GM21390 (cell line): ENCODE measurements around the gene ALPL.
A peak's percentile ranks its signal among the peaks of the same experiment; 100 is the strongest.
"Not testable (repeated sequence)": the region's sequence is repeated elsewhere in the genome, so short reads cannot be mapped to it uniquely, and the experiment has no call there.

Experiments
- ATAC-seq: cut with Tn5 transposase; IDR thresholded peaks from one replicate; pipeline ENCODE4 v1.9.1; 2021; ENCODE audit not compliant: unreplicated experiment

ALPL gene

DNA sequence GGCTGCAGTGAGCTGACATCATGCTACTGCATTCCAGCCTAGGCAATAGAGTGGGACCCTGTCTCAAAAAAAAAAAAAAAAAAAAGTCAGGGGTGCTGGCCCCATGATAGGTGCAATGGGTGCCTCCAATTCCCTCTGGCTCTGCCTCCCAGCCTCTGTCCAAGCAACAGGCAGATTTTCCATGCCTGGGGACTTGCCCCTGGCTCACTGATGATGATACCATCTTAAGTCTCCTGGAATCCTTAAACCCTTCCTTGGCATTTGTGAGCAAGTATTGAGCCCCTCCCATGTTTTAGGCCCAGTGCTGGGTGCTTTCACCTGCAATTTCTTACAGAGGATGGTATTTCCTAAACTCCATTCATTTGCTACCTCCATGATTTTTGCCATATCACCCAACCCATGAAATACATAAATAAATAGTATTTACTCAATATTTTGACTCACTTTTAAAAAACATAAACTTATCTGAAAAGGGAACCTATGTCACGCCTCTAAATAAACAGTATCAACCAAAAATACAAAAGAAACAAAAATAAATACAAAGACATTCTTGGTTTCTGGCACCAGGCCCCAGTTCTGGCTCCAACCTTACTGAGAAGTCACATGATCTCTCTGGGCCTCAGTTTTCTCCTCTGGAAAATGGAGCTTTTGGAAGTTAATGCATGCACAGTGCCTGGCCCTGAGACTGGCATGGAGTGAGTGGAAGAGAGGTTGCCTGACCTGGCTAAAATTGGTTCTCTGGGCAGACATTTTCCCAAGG is 1.5 kb upstream of the ALPL start:
- ATAC-seq: no peak

DNA sequence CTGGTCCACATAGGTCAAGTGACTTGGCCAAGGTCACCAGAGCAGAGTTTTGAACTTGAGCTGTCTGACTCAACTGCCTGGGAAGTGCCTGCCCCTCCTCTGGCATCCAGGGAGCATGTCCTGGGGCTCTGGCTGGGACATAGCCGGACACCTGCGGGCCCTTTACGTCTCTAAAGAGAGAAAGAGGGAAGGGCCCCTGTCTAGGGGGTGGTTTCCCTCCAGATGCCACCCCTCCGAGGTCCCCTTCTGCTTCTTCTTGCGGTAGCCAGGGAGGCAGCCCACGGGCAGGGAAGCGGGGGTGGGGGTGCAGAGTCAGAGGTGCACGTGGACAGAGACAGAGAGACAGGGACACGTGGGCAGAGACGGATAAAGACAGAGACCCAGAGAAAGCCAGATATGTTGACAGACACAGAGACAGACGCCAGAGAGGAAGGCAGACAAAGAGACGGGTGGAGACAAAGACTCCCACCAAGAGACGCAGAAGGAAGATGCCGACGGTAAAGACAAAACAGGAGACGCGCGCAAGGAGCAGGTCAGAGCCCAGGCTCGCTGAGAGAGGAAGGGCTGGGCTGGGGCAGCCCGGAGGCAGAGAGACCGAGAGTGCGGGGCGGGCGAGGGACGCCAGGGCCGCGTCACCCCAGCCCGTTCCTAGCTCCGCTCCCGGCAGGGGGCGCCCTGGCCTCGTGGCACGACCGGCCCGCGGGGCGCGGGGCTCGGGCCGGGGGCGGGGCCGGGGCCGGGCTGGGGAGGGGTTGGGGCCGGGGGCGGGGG is 458 bp upstream of the ALPL start:
- ATAC-seq: no peak

DNA sequence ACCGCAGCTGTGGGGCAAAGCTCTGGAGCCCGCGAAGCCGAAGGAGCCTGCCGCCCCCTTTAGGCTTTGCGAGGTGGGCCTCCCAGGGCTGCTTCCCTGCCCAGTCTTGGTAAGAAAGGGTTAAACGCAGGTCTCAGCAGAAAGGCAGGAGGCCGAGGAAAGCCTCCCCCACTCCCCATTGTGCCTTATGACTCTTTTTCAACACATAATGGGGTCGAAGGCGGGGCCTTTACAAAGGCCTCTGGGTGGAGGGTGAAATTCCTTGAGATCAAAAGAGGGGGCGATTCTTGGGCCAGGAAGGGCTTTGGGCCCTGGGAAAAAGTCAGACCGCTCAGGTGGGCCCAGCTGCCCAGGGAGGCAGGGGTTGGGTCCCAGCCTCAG is 880 bp downstream of the ALPL start:
- ATAC-seq: no peak

DNA sequence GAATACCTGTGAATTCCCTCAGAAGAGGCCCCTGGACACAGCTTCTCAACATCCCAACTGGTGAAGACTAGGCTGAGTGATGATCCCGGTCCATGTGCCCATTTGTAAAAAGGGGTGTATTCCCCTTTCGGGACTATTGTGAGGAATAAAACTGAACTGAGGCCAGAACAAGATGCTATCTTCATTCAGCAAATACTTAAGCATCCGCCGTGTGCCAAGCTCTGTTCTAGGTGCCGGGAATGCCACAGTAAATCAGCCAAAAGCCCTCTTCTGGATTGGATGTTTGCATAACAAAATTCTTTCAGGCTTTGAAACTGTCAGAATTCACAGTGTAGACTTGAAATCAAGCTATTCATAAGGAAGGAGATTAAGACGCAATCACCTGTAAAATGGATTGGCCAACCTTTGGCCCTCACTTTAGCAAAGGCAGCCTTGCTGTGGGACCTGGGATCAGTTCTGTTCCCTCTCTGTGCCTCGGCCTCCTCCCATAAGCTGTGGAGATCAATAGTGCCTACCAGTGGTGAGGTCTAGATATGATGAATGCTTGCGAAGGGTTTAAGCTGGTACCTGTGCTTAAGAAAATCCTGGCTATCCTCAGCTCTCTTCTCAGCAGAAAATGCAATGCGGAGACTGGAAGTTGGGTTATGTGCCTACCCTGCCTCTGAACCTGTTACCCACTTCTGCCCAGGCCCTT is 1.8 kb downstream of the ALPL start:
- no peak for ATAC-seq

DNA sequence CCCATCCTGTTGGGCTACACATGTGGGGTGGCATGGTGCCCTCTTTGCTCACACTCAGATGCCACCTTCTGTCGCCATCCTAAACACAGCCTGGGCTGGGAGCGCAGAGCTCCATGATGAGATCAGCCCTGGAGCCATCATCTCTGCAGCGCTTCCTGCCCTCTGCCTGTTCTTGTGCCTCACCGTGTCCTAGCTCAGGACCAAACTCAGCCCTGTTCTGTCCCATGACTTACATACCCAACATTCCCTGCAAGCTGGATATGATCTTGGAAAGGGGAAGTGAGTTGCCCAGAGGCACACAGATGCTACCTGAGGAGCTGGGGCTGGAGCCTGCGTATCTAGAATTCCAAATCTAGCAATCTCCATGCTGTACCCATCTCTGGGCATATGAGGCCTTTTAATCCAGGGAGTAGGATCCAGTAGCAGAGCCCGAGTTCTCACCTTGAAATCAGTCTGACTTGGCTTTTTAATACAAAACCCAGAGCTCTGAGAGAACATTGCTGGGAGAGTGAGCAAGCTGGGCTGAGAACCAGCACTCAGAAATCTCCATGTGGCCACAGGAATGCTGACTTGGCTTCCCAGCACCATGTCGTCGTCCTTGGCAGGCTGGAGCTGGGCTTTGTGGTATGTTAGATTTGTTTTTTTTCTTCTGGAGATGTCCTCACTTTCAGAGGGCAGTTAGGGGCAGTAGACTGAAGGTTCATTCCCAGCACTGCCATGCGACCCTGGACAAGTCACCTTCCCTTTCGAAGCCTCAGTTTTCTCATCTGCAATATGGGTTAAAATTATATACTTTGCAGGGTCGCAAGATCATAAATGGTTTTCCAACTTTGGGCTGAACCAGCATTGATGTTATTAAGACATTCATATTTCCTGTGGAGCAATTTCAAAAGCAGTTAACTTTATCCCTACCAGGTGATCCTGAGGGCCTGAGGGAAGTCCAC is 2.6 kb downstream of the ALPL start:
- no peak for ATAC-seq

DNA sequence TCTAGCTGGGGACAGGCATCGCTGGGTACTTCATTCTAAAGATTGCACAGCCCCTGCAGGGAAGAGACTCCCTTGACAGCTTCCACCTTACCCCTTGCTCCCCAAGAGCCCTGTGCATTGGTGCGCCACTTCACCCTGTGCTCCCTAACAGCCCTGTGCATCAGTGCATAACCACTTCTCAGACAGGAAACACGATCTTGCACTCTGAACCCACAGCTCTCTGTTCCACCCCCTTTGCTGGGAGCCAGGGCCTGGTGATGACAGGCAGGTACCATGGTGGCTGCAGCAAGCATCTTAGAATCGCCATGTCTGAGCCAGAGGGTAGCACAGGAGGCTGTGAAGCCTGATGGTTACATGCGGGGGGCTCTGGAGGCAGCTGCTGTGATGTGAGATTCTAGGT is 5.0 kb downstream of the ALPL start:
- peak; percentile 69 for ATAC-seq

DNA sequence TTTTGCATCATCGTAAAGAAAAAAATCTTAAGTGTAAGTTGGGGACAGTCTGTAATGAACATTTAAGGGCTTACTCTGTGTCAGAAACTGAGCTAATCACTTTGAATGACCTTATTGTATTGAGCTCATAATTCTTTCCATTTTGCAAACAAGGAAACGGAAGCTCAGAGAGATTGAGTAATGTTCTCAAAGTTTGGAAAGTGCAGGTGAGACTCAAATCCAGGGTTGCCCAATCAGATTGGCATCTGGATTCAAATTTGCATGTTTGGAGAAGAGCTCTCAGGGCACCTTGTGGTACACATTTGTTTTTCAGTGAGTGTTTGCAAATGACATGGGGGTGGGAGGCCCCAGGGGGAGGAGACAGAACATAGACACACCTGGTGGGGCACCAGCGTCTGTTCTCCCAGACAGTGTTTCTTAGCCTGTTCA is 8.0 kb downstream of the ALPL start:
- no peak for ATAC-seq

DNA sequence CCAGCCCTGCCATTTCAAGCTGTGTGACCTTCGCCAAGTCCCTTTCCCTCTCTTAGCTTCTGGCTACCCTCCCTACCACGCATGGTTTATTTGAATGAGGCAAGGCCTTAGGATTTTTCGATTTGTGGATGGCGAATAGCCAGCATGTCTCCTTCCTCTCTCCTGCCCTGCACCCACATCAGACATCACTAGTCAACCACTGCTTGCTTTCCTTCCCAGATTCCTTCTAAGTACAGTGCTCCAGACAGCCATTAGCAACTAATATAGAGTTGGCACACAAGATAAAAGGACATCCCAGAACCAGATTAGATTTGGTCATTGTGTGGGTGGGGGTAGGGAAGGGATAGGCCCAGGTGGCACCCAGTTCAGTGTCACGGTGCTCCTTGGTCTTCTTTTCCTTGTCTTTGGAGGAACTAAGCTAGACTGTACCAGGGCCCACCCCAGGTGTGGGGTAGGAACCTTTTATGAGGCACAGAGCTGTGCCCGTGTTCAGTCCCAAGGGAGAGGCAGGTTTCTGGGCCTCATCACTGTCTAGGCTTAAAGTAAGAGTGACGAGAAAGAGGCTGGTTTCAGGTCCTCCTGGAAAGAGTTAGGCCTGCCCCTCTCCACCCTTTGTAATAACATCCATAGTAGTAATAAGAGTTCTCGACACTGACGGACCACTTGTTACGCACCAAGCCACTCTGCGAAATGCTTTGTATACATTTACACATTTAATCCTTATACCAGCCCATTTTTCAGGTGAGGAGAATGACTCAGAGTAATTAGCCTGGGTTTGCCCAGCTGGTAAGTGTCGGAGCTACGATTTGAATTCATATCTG is 8.6 kb downstream of the ALPL start:
- ATAC-seq: no peak

DNA sequence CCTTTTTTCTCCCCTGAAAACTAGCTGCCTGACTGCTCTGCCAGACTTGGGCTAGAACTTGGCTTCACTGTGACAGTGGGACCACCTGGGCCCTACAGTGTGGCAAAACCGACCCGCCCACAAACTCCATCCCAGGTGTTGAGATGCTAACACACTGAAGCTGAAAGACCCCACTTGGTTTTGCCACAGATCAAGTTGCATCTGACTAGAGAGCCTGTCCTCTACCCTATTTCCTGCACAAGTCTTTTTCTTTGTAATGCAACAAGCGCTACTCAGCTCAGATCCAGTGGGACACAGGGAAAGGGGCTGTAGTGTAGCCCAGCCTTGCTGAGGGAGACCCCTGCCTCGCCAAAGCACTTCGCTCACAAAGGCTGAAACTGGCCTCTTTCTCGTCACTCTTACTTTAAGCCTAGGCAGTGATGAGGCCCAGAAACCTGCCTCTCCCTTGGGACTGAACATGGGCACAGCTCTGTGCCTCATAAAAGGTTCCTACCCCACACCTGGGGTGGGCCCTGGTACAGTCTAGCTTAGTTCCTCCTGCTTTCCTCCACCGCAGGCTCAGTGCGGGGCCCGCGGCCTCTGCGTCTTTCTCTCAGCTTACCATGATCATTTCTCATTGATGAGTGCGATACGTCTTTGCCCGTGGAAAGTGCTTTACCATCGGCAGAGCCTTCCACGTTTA is 9.7 kb downstream of the ALPL start:
- ATAC-seq: no peak

DNA sequence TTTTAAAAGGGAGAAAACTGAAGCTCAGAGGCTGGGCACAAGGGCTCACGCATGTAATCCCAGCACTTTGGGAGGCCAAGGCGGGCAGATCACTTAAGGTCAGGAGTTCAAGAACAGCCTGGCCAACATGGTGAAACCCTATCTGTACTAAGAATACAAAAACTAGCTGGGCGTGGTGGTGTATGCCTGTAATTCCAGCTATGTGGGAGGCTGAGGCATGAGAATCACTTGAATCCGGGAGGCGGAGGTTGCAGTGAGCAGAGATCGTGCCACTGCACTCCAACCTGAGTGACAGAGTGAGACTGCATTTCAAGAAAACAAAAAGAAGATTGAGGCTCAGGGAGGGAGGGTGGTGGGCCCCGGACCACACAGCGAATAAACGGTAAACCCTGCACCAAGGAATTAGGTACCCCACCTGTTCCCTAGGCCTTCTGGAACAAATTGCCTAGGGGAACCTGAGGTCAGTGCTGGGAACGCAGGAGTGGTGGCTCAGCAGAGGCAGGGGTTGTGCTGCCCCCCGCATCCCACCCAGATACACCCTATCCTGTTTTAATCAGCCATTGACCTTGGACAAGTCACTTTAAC is 10.4 kb downstream of the ALPL start:
- ATAC-seq: not testable (repeated sequence)

DNA sequence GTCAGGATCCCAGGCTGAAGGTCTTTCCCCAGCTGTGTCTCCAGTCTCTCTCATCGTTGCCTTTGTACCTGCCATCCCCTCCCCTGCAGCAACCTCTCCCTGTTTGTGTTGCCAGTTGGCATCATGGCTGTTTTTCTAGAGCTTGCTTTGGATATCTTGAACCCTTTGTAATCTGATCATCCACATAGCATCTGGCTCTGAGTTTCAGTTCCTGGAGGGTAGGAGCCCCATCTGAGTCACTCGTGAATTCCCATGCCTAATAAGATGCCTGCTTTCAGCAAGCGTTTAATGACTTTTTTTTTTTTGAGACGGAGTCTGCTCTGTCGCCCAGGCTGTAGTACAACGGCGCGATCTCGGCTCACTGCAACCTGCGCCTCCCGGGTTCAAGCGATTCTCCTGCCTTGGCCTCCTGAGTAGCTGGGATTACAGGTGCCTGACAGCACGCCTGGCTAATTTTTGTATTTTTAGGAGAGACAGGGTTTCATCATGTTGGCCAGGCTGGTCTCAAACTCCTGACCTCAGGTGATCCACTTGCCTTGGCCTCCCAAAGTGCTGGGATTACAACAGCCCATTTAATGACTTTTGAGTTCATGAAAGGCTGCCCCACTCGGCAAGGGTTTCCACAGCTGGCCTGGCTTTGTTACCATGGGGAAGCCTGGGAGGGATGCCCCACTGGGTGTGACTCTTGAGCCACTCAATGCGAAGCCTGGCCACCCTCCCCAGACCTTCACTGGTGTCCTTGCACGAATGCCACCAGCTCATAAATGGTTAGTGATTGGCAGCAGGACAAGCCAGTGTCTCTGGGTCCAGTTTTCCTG is 11.9 kb downstream of the ALPL start:
- no peak for ATAC-seq

DNA sequence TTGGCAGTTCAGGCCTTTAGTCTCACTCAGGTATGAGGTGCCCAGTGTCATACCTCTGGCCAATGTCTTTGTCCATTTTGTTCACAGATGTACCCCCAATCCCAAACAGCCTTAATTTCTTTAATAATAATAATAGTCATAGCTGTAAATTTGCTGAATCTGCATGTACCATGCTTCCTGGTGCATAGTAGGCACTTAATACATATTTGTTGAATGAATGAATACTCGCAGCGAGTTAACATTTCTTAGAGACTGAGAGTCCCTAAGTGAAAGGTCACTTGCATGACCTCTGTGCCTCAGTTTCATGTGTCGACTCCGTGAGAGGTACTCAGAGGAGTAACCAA is 12.5 kb downstream of the ALPL start:
- ATAC-seq: no peak

DNA sequence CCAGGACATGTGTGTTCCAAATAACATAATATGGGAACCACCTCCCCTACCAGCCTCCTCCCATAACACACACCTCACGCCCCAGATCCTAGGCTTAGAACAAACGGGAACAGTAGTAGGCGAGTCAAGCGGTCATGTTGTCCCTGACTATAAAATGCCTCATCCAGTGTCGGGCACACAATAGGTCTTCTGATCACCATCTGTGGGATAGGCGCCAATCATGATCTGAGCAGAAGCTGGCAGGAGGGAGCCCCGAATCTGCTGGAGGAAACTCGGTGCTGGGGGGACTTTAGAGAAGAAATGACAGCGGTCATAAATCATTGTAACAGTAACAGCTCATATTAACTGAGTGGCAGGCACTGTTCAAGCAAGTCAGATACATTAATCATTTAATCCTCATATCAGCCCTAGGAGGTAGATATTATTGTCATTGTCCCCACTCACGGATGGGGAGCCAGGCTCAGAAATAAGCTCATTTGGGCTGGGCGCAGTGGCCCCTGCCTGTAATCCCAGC is 13.4 kb downstream of the ALPL start:
- no peak for ATAC-seq

DNA sequence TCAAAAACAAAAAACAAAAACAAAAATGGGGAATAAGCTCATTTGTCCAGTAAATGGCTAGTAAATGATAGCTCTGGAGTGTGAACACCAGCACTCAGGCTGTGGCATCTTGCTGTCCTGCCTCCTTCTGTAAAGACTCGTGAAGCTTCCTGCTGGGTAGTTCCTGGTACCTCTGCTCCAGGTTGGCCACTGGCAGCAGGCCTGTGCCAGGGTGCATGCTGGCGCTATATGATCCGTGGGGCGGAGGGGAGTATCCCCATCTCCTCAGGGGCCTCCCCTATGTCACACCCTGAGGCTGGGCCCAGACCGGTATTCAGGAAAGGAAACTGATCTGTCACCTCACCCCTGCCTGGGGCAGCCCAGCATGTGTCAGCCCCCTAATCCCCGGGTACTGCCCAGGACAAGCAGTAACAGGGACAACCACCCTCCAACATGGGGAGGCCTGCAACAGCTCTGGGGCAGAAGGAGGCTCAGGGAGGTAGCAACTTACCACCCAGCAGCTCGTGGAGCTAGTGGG is 14.1 kb downstream of the ALPL start:
- ATAC-seq: no peak

DNA sequence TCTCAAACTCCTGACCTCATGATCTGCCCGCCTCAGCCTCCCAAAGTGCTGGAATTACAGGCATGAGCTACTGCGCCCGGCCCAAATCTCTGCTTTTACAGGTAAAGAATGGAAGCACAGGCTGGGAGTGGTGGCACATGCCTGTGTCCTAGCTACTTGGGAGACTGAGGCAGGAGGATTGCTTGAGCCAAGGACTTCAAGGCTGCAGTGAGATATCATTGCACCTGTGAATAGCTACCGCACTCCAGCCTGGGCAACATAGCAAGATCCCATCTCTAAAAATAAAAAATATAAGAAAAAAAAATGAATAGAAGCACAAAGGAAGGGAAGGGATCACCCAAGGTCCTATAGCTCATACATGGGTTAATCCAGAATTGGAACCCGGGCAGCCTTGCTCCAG is 15.0 kb downstream of the ALPL start:
- ATAC-seq: no peak

DNA sequence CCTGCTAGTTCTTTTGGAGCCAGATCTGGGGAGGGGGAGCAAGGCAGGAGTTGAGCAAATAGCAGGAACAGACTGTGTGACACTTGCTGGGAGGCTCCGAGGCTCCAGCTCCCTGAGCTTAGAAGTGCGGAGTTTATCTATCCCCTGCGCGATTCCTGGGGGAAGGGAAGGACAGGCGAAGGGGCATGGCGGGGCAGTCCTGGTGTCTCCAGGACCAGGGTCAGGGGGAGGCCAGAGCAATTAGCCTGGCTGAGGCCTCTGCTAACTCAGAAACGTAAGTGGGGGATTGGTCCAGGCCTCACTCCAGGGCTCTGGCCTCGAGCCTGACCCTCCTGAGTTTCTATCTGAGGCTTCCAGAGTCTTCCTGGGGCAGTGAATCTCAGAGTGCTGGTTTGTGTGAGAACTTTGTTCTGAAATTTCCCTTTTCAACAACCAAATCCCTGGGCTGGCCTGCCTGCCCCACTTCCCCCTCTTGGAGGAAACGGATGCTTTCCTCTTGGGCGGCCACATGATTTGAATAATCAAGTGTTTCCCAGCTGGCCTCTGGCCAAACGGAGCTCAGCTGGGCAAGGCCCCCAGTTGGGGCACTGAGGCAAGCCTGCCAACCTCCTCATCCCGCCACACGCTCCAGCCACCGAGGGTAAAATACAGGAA is 15.6 kb downstream of the ALPL start:
- no peak for ATAC-seq

DNA sequence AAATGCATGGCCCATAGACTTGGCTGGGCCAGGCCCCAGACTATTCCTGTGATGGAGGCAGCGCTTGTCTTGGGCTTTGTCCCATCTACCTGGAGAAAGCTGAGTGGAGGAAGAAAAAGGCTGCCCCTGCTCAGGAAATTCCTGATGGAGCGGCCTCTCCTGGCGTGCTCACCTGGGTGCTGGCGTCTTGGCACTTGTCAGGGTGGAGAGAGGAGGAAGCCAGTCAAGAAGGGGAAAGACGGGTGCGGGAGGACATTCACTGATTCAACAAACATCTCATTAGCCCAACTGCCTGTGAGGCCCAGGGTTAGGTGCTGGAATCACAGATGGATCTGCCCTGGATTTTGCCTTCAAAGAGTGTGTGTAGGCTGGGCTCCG is 16.1 kb downstream of the ALPL start:
- ATAC-seq: no peak
